Keratinocyte (primary cell): Measurements from ENCODE around the gene TAPBP.

Experiments
- EZH2 ChIP-seq: IDR thresholded peaks from one replicate; pipeline ENCODE4 v1.6.1; 2012; ENCODE audit warnings: inconsistent platforms, mild to moderate bottlenecking, low read length, moderate library complexity
- TF ChIP-seq, protein P1 (sequence below), 3 experiments: IDR thresholded peaks in 1 of 3; conservative IDR thresholded peaks in 1 of 3; optimal IDR thresholded peaks in 1 of 3; 2 replicates in 2 of 3; 3 replicates in 1 of 3; pipeline versions ENCODE3 to v1.5.1; 2011; ENCODE audit warnings: low read length in 3 of 3, mild to moderate bottlenecking in 3 of 3, moderate library complexity in 2 of 3, control low read depth in 1 of 3, inconsistent platforms in 1 of 3; ENCODE audit not compliant: insufficient read depth in 2 of 3; ENCODE audit errors: extremely low read depth in 1 of 3

DNA sequence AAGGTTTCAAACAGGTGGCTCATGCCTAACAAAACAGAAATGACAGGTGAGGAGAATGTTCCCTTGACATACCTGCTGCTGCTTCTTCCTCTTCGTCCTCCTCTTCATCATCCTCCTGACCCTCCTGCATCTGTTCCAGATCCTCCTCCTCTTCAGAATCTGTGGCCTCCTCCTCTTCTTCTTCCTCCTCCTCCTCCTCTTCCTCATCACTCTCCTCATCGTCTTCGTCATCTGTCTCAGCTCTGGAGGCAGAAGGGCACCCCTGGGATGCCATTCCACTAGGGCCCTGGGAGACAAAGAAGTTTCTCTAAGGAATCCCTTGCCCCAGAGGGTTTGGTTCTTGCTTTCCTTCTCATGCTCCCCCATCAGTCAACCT is 6.0 kb upstream of the TAPBP start:
- TF ChIP-seq, protein P1, sequence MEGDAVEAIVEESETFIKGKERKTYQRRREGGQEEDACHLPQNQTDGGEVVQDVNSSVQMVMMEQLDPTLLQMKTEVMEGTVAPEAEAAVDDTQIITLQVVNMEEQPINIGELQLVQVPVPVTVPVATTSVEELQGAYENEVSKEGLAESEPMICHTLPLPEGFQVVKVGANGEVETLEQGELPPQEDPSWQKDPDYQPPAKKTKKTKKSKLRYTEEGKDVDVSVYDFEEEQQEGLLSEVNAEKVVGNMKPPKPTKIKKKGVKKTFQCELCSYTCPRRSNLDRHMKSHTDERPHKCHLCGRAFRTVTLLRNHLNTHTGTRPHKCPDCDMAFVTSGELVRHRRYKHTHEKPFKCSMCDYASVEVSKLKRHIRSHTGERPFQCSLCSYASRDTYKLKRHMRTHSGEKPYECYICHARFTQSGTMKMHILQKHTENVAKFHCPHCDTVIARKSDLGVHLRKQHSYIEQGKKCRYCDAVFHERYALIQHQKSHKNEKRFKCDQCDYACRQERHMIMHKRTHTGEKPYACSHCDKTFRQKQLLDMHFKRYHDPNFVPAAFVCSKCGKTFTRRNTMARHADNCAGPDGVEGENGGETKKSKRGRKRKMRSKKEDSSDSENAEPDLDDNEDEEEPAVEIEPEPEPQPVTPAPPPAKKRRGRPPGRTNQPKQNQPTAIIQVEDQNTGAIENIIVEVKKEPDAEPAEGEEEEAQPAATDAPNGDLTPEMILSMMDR (optimal IDR thresholded peaks at IDR 0.05 in 1 of 3, IDR thresholded peaks at IDR 0.05 in 1 of 3, conservative IDR thresholded peaks at IDR 0.05 in 1 of 3; ENCODE audit: extremely low read depth in 1 of 3, insufficient read depth in 2 of 3, low read length in 3 of 3): no peak
- no peak for TF ChIP-seq EZH2
